Activated T-cell treated with anti-CD3 and anti-CD28 coated beads, Interleukin-2, amount 50 U/mL, for 72 hours (primary cell): ENCODE measurements around the gene OGA. TPM values are rescaled to one million over a fixed set of nuclear protein-coding genes. Genes with fewer than 3 reads are reported as not detected.

Source experiments
- ATAC-seq, 2 donors: fragments of 150-1000 bp; cut with Tn5 transposase; replicated peaks in 1 of 2; 2 replicates each; pipeline ENCODE4 v1.10.0; 2021; ENCODE audit warnings: moderate library complexity in 2 of 2, mild to moderate bottlenecking in 1 of 2
- DNase-seq, 2 donors: peaks; one replicate each; pipeline ENCODE4 v3.0.0; 2021 to 2022; ENCODE audit warnings: mixed read lengths in 1 of 2
- H3K27ac Mint-ChIP-seq: one replicate; pipeline ENCODE4 v1.8.0; 2022; ENCODE audit warnings: mild to moderate bottlenecking, moderate library complexity, mixed read lengths
- H3K27me3 Mint-ChIP-seq: one replicate; pipeline ENCODE4 v1.8.0; 2022; ENCODE audit warnings: low read depth, mixed read lengths
- H3K36me3 Mint-ChIP-seq, 2 donors: one replicate each; pipeline ENCODE4 v1.8.0; 2022; ENCODE audit warnings: mixed read lengths in 2 of 2, mild to moderate bottlenecking in 1 of 2; ENCODE audit not compliant: insufficient read depth in 2 of 2
- H3K4me1 Mint-ChIP-seq: one replicate; pipeline ENCODE4 v1.8.0; 2022; ENCODE audit warnings: low read depth, mixed read lengths
- H3K4me3 Mint-ChIP-seq, 2 donors: one replicate each; pipeline ENCODE4 v1.8.0; 2022; ENCODE audit warnings: mild to moderate bottlenecking in 2 of 2, mixed read lengths in 2 of 2, moderate library complexity in 2 of 2
- H3K9me3 Mint-ChIP-seq, 2 donors: one replicate each; pipeline ENCODE4 v1.8.0; 2022; ENCODE audit warnings: mixed read lengths in 2 of 2
- total RNA-seq, 2 donors: library from RNA; stranded (reverse); gene quantifications; one replicate each; pipeline ENCODE4 v1.2.3, GENCODE V29; 2022

OGA gene
- total RNA-seq, 2 donors from 2014 or later = 165 to 170 TPM

GRCh38 chr10:101843032-101844021 lies 25.1 kb upstream of the OGA start, which contains the start of gene KCNIP2:
TSS of gene KCNIP2 (minus strand) at chr10:101843800. CDS start at chr10:101843568, 232 bp downstream.
- H3K27ac Mint-ChIP-seq = no peak within 1 kb of the TSS
- H3K36me3 Mint-ChIP-seq = no peaks in the 10 kb centered on the region
- H3K9me3 Mint-ChIP-seq = no peaks in the 10 kb centered on the region
- H3K27me3 Mint-ChIP-seq = peaks cover 25% of the 10 kb centered on the region
- ATAC-seq (peak; percentile 48 to 53), DNase-seq (peak; percentile 60 to 68)
- peak within 1 kb of the TSS; percentile 81 to 82 for H3K4me3 Mint-ChIP-seq
- H3K4me1 Mint-ChIP-seq = peaks cover 50% of the 10 kb centered on the region

GRCh38 chr10:101841826-101842225 lies 23.6 kb upstream of the OGA start:
- Mint-ChIP-seq H3K27ac (no peak overlapping the region), H3K9me3 (no peaks in the 10 kb centered on the region)

GRCh38 chr10:101840741-101841453 lies 22.7 kb upstream of the OGA start:
- DNase-seq (peak; percentile 82 to 90), ATAC-seq (peak; percentile 70 to 76)
- Mint-ChIP-seq H3K9me3 (no peaks in the 10 kb centered on the region), H3K27ac (peak overlapping the region; percentile 74), H3K4me1 (peaks cover 54% of the 10 kb centered on the region), H3K27me3 (peaks cover 25% of the 10 kb centered on the region), H3K36me3 (no peaks in the 10 kb centered on the region), H3K4me3 (peak overlapping the region; percentile 85 to 87)

More at GRCh38 chr10:101841826-101842225, 23.6 kb upstream of the OGA start:
- Mint-ChIP-seq H3K36me3 (no peaks in the 10 kb centered on the region), H3K4me1 (peaks cover 50% of the 10 kb centered on the region), H3K27me3 (peaks cover 25% of the 10 kb centered on the region), H3K4me3 (peak overlapping the region in 1 of 2 donors; percentile 87)
- no peak for DNase-seq
- no peak for ATAC-seq

GRCh38 chr10:101840102-101840684 lies 21.9 kb upstream of the OGA start:
- H3K9me3 Mint-ChIP-seq = no peaks in the 10 kb centered on the region
- peaks cover 25% of the 10 kb centered on the region for H3K27me3 Mint-ChIP-seq
- peak overlapping the region; percentile 85 to 87 for H3K4me3 Mint-ChIP-seq
- ATAC-seq (no peak), DNase-seq (no peak)
- H3K36me3 Mint-ChIP-seq = no peaks in the 10 kb centered on the region
- peaks cover 59% of the 10 kb centered on the region for H3K4me1 Mint-ChIP-seq
- peak overlapping the region; percentile 74 for H3K27ac Mint-ChIP-seq

- ATAC-seq (peak; percentile 47 to 57), DNase-seq (peak; percentile 80 to 82)
- Mint-ChIP-seq H3K4me3 (peak overlapping the region; percentile 24 to 85), H3K36me3 (no peaks in the 10 kb centered on the region), H3K27ac (no peak overlapping the region), H3K9me3 (no peaks in the 10 kb centered on the region), H3K27me3 (peaks cover 24% of the 10 kb centered on the region), H3K4me1 (peaks cover 65% of the 10 kb centered on the region)
Measured at GRCh38 chr10:101839416-101840063, 21.3 kb upstream of the OGA start.

- no peaks in the 10 kb centered on the region for H3K36me3 Mint-ChIP-seq
- H3K9me3 Mint-ChIP-seq = no peaks in the 10 kb centered on the region
- ATAC-seq = no peak
- peak overlapping the region; percentile 24 to 85 for H3K4me3 Mint-ChIP-seq
- H3K27ac Mint-ChIP-seq = no peak overlapping the region
- H3K27me3 Mint-ChIP-seq = peaks cover 19% of the 10 kb centered on the region
- DNase-seq = no peak
- H3K4me1 Mint-ChIP-seq = peaks cover 65% of the 10 kb centered on the region
Measured at GRCh38 chr10:101839002-101839401, 20.8 kb upstream of the OGA start.

GRCh38 chr10:101838416-101838970 lies 20.2 kb upstream of the OGA start:
- peak overlapping the region; percentile 24 to 85 for H3K4me3 Mint-ChIP-seq
- H3K4me1 Mint-ChIP-seq = peaks cover 69% of the 10 kb centered on the region
- H3K36me3 Mint-ChIP-seq = no peaks in the 10 kb centered on the region
- ATAC-seq (no peak), DNase-seq (no peak)
- no peaks in the 10 kb centered on the region for H3K9me3 Mint-ChIP-seq
- H3K27ac Mint-ChIP-seq = no peak overlapping the region
- H3K27me3 Mint-ChIP-seq = peaks cover 18% of the 10 kb centered on the region

GRCh38 chr10:101837748-101838147 lies 19.5 kb upstream of the OGA start:
- H3K4me3 Mint-ChIP-seq = no peak overlapping the region
- no peaks in the 10 kb centered on the region for H3K36me3 Mint-ChIP-seq
- DNase-seq (no peak), ATAC-seq (no peak)
- peaks cover 13% of the 10 kb centered on the region for H3K27me3 Mint-ChIP-seq
- H3K9me3 Mint-ChIP-seq = no peaks in the 10 kb centered on the region
- H3K27ac Mint-ChIP-seq = no peak overlapping the region
- H3K4me1 Mint-ChIP-seq = peaks cover 70% of the 10 kb centered on the region

GRCh38 chr10:101835362-101835761 lies 17.1 kb upstream of the OGA start:
- peaks cover 64% of the 10 kb centered on the region for H3K4me1 Mint-ChIP-seq
- no peak overlapping the region for H3K27ac Mint-ChIP-seq
- no peak overlapping the region for H3K4me3 Mint-ChIP-seq
- DNase-seq = no peak
- H3K27me3 Mint-ChIP-seq = no peaks in the 10 kb centered on the region
- no peaks in the 10 kb centered on the region for H3K9me3 Mint-ChIP-seq
- H3K36me3 Mint-ChIP-seq = no peaks in the 10 kb centered on the region
- ATAC-seq = no peak

- no peaks in the 10 kb centered on the region for H3K27me3 Mint-ChIP-seq
- no peak for ATAC-seq
- H3K36me3 Mint-ChIP-seq = no peaks in the 10 kb centered on the region
- H3K9me3 Mint-ChIP-seq = no peaks in the 10 kb centered on the region
- H3K4me3 Mint-ChIP-seq = no peak overlapping the region
- DNase-seq = peak in 1 of 2 donors; percentile 26
- H3K4me1 Mint-ChIP-seq = peaks cover 62% of the 10 kb centered on the region
- H3K27ac Mint-ChIP-seq = no peak overlapping the region
Measured at GRCh38 chr10:101834341-101834740, 16.1 kb upstream of the OGA start.

GRCh38 chr10:101833466-101833865 lies 15.2 kb upstream of the OGA start:
- no peak for ATAC-seq
- H3K9me3 Mint-ChIP-seq = no peaks in the 10 kb centered on the region

GRCh38 chr10:101832325-101832771 lies 14.1 kb upstream of the OGA start:
- no peak overlapping the region for H3K4me3 Mint-ChIP-seq
- no peak for ATAC-seq
- no peaks in the 10 kb centered on the region for H3K27me3 Mint-ChIP-seq
- no peaks in the 10 kb centered on the region for H3K36me3 Mint-ChIP-seq
- H3K4me1 Mint-ChIP-seq = peaks cover 58% of the 10 kb centered on the region
- H3K27ac Mint-ChIP-seq = no peak overlapping the region
- DNase-seq = no peak
- H3K9me3 Mint-ChIP-seq = no peaks in the 10 kb centered on the region

More at GRCh38 chr10:101833466-101833865, 15.2 kb upstream of the OGA start:
- DNase-seq = no peak
- Mint-ChIP-seq H3K27ac (peak overlapping the region; percentile 52), H3K27me3 (no peaks in the 10 kb centered on the region), H3K36me3 (no peaks in the 10 kb centered on the region), H3K4me3 (peak overlapping the region in 1 of 2 donors; percentile 1), H3K4me1 (peaks cover 58% of the 10 kb centered on the region)
